Stomach (tissue), 9 donors: Measurements from ENCODE around the gene MAPT. TPM values are rescaled to one million over a fixed set of nuclear protein-coding genes. Genes with fewer than 3 reads are reported as not detected.
"Not testable (repeated sequence)": the region's sequence is repeated elsewhere in the genome, so short reads cannot be mapped to it uniquely, and the experiment has no call there.

ENCODE experiments used
- DNase-seq, 2 donors: peaks; one replicate each; pipeline versions ENCODE4 v3.0.0 to v3.0.0-alpha.2; 2013 to 2019
- H3K27ac ChIP-seq, 5 donors: fragments of 200-600 bp in 4 of 5; sonication (generic) in 4 of 5; one replicate each; pipeline ENCODE4 v1.5.1; 2013 to 2019; ENCODE audit warnings: mild to moderate bottlenecking in 1 of 5, moderate library complexity in 1 of 5
- H3K27me3 ChIP-seq, 3 donors: fragments of 200-600 bp; sonication (generic); one replicate each; pipeline ENCODE4 v1.5.1; 2017 to 2019; ENCODE audit warnings: mixed run types in 1 of 3
- H3K36me3 ChIP-seq, 4 donors: fragments of 200-600 bp; sonication (generic); 1 replicate in 3 of 4; 2 replicates in 1 of 4; pipeline ENCODE4 v1.5.1; 2016 to 2019
- H3K4me1 ChIP-seq, 4 donors: fragments of 200-600 bp; sonication (generic); one replicate each; pipeline ENCODE4 v1.5.1; 2016 to 2019
- H3K4me3 ChIP-seq, 4 donors: fragments of 200-600 bp; sonication (generic) in 3 of 4; one replicate each; pipeline ENCODE4 v1.5.1; 2016 to 2019; ENCODE audit warnings: mild to moderate bottlenecking in 1 of 4
- H3K9me3 ChIP-seq, 4 donors: fragments of 200-600 bp; sonication (generic); one replicate each; pipeline ENCODE4 v1.5.1; 2016 to 2019
- EP300 ChIP-seq: sonication (generic); formaldehyde crosslinking; IDR thresholded peaks from one replicate; pipeline ENCODE4 v1.6.1; 2017; ENCODE audit warnings: antibody characterized with exemption
- POLR2A ChIP-seq, 4 donors: fragments of 450-650 bp; IDR thresholded peaks; one replicate each; pipeline ENCODE4 v1.6.1; 2016; ENCODE audit warnings: antibody characterized with exemption in 4 of 4, control low read depth in 2 of 4, mild to moderate bottlenecking in 1 of 4, moderate library complexity in 1 of 4
- POLR2AphosphoS5 ChIP-seq, 3 donors: sonication (generic); formaldehyde crosslinking; IDR thresholded peaks; one replicate each; pipeline ENCODE4 v1.6.1; 2016; ENCODE audit warnings: antibody characterized with exemption in 3 of 3
- WGBS, 5 donors: extraction: QIAGEN DNeasy Blood & Tissue Kit in 3 of 5; methylation state at CpG; one replicate each; pipeline versions ENCODE4 v1.1.5 to v1.1.7; 2013 to 2018; 5-methylcytosine and 5-hydroxymethylcytosine counted together
- intact Hi-C: fragments of 100-400 bp; cut with DNase I; formaldehyde crosslinking; loops from one replicate; pipeline ENCODE4 v1.15.1; 2023; ENCODE audit warnings: low total_unique reads
- polyA plus RNA-seq, 3 donors: library from polyadenylated mRNA; stranded (reverse); fragments of 200-250 nt; gene quantifications; one replicate each; pipeline ENCODE4 v1.2.3, GENCODE V29; 2013
- total RNA-seq, 5 donors: library from RNA; depleted of rRNA; stranded (reverse); fragments of >200 nt; gene quantifications; one replicate each; pipeline versions ENCODE4 v1.1.0 to v1.2.3, GENCODE V29; 2014 to 2016
- TF ChIP-seq, protein P1 (sequence below), 7 experiments: fragments of 450-650 bp in 4 of 7; fragments of 200-600 bp in 3 of 7; sonication (generic) in 3 of 7; IDR thresholded peaks; one replicate each; pipeline ENCODE4 v1.5.1; 2016 to 2019; ENCODE audit warnings: antibody characterized with exemption in 7 of 7, control low read depth in 2 of 7, mild to moderate bottlenecking in 1 of 7
- donor health status: healthy with polysubstance abuse.
- donor health status: Bipolar disorder and iron deficiency.
- donor health status: healthy.

The MAPT gene
- total and polyA plus RNA-seq, 8 donors = 0.44 to 4.1 (median 1.7) TPM; not detected in 1

DNA sequence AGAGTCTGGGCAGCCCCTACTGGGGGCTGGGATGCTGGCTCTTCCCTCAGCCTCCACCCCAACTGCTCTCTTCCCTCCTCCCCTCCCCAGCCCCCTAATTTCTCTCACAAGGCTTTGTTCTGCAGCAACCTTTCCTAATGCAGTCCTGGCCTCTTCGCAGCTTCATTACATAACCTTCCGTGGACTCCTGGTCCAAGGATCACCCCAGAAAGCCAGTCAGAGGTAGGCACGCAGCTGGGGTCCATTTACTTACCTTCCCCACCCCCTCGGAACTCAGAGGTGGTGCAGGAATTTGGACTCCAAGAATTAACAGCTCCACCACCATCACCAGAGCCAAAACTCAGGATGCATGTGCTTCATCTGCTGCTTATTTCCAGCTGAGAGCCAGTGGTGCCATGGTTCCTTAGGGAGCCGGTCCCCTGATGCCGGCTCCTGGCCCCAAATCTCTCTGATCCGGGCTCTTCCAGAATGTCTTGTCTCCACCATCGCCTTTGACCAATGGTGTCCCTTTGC is 40.9 kb downstream of the MAPT start:
- no peak for TF ChIP-seq POLR2A (IDR thresholded peaks at IDR 0.05)
- Histone ChIP-seq H3K4me1 (no peaks in the 10 kb centered on the region), H3K9me3 (no peaks in the 10 kb centered on the region), H3K27me3 (peaks cover 0 to 12% (median 11%) of the 10 kb centered on the region in 3 donors), H3K36me3 (no peaks in the 10 kb centered on the region), H3K27ac (no peak overlapping the region), H3K4me3 (no peak overlapping the region)
- WGBS, 5 donors = 76 to 88% (median 85%) methylated on average over 8 of the region's 8 CpGs
- DNase-seq = no peak
- intact Hi-C loops = no loop called here

- no peaks in the 10 kb centered on the region for H3K9me3 ChIP-seq
- 87 to 91% (median 90%) methylated on average over 9 to 10 of the region's 10 CpGs for WGBS, 5 donors
- H3K4me1 ChIP-seq = peaks cover 3 to 5% (median 4%) of the 10 kb centered on the region in 4 donors
- peaks cover 0 to 12% (median 11%) of the 10 kb centered on the region in 3 donors for H3K27me3 ChIP-seq
- no peaks in the 10 kb centered on the region for H3K36me3 ChIP-seq
- no peak overlapping the region for H3K27ac ChIP-seq
- no peak for DNase-seq
- TF ChIP-seq POLR2A (IDR thresholded peaks at IDR 0.05) = no peak
- no peak for TF ChIP-seq EP300
- TF ChIP-seq POLR2AphosphoS5 (IDR thresholded peaks at IDR 0.05) = no peak
- TF ChIP-seq, protein P1, sequence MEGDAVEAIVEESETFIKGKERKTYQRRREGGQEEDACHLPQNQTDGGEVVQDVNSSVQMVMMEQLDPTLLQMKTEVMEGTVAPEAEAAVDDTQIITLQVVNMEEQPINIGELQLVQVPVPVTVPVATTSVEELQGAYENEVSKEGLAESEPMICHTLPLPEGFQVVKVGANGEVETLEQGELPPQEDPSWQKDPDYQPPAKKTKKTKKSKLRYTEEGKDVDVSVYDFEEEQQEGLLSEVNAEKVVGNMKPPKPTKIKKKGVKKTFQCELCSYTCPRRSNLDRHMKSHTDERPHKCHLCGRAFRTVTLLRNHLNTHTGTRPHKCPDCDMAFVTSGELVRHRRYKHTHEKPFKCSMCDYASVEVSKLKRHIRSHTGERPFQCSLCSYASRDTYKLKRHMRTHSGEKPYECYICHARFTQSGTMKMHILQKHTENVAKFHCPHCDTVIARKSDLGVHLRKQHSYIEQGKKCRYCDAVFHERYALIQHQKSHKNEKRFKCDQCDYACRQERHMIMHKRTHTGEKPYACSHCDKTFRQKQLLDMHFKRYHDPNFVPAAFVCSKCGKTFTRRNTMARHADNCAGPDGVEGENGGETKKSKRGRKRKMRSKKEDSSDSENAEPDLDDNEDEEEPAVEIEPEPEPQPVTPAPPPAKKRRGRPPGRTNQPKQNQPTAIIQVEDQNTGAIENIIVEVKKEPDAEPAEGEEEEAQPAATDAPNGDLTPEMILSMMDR (IDR thresholded peaks at IDR 0.05) = no peak
- H3K4me3 ChIP-seq = no peak overlapping the region
- intact Hi-C loops = no loop called here
These were observed 41.6 kb downstream of the MAPT start for GRCh38 chr17:45935710-45936509.

DNA sequence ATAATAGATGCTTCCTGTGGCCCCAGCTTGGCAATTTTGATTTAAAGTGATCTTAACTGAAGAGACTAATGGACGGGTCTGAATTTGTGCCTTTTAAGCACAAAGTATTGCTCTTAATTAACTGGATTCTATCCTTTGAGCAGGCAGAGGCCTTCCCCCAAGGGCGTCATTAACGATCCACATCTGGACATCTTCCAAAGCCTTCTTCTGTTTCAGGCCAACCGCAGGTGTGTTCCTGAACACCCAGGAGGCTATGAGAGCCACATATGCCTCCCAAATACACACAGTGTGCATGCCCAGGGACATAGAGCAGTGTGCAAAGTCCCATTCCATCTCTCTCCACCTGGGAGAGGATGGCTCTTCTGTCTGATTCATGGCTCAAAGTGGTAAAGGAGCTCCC is 42.3 kb downstream of the MAPT start:
- H3K9me3 ChIP-seq = no peaks in the 10 kb centered on the region
- TF ChIP-seq, protein P1 (IDR thresholded peaks at IDR 0.05) = no peak
- no peak for TF ChIP-seq EP300
- TF ChIP-seq POLR2AphosphoS5 (IDR thresholded peaks at IDR 0.05) = no peak
- no peak for TF ChIP-seq POLR2A (IDR thresholded peaks at IDR 0.05)
- WGBS, 5 donors = 61 to 82% (median 76%) methylated on average over 4 of the region's 4 CpGs
- no peak for DNase-seq
- H3K4me3 ChIP-seq = no peak overlapping the region
- no peak overlapping the region for H3K27ac ChIP-seq
- peaks cover 6 to 12% (median 9%) of the 10 kb centered on the region in 4 donors for H3K4me1 ChIP-seq
- peaks cover 0 to 12% (median 11%) of the 10 kb centered on the region in 3 donors for H3K27me3 ChIP-seq
- intact Hi-C loops = no loop called here
- H3K36me3 ChIP-seq = no peaks in the 10 kb centered on the region

DNA sequence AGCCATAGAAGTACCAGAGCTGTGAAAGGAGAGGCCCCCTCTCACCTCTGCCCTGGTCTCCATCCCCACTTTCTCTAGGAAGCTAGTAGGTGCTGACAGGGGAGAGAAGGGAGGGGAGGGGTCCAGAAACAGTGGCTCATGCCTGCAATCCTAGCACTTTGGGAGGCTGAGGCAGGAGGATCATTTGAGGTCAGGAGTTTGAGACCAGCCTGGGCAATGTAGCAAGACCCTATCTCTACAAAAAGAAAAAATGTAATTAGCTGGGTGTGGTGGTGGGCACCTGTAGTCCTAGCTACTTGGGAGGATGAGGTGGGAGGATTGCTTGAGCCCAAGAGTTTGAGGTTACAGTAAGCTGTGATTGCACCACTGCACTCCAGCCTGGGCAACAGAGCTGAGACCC is 42.8 kb downstream of the MAPT start:
- H3K4me1 ChIP-seq = peaks cover 6 to 17% (median 12%) of the 10 kb centered on the region in 4 donors
- intact Hi-C loops, H3K27ac ChIP-seq, H3K9me3 ChIP-seq, H3K4me3 ChIP-seq, H3K36me3 ChIP-seq, DNase-seq: not testable (repeated sequence)
- peaks cover 0 to 12% (median 11%) of the 10 kb centered on the region in 3 donors for H3K27me3 ChIP-seq

- Histone ChIP-seq H3K27ac (no peak overlapping the region), H3K9me3 (no peaks in the 10 kb centered on the region), H3K36me3 (no peaks in the 10 kb centered on the region), H3K4me3 (no peak overlapping the region), H3K4me1 (peaks cover 6 to 24% (median 14%) of the 10 kb centered on the region in 4 donors), H3K27me3 (peaks cover 0 to 15% (median 10%) of the 10 kb centered on the region in 3 donors)
- WGBS, 5 donors = 54 to 72% (median 64%) methylated on average over 5 of the region's 5 CpGs
- TF ChIP-seq EP300 (no peak), POLR2A (IDR thresholded peaks at IDR 0.05) (no peak), POLR2AphosphoS5 (IDR thresholded peaks at IDR 0.05) (no peak)
- TF ChIP-seq, protein P1 (IDR thresholded peaks at IDR 0.05) = no peak
- intact Hi-C loops = no loop called here
- DNase-seq = no peak
These were observed 45.0 kb downstream of the MAPT start for GRCh38 chr17:45939395-45939794.
